ENCODE measurements around the gene SASS6.

Gene SASS6

GRCh38 chr1:100109554-100110066 lies 23.1 kb downstream of the SASS6 start:
- no peak for DNase-seq (ENCODE audit: low spot score)

DNA sequence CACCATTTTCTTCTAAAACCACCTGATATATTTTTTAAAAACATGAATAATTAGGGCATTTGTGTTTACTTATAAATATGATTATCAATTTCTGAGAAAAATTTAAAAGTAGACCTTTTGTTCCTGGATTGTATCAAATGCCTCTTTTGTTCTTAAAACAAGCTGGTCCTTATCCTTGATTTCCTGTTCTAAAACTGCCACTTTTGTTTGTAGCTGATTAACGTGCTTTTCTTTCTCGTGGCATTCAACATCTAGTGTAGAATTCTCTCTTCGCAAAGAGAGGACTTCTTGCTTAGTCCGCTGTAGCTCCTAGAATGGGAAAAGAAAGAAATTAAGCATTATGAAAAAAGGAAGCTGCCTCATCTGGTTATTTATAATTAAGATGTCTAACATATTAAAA lies 25.0 kb downstream of the SASS6 start:
- peak; percentile 4 for DNase-seq (ENCODE audit: low spot score)

DNA sequence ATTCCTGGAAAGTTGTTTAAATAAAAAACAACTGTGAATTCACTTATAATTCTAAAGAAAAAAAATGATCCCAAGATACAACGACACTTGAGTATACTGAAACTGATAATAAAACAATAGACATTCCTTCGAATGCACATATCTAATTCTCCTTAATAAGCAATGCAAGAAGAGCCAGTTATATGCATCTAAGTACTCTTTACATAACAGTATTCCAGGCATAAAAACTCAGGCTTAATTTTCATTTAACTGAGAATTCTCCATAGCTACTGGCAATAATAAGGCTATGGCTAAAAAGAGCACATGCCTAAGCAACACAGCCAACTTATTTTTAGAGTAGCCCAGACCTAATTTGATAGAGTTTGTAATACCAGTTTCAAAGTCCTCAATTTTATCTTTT lies 31.2 kb downstream of the SASS6 start:
- DNase-seq (ENCODE audit: low spot score) = no peak

DNA sequence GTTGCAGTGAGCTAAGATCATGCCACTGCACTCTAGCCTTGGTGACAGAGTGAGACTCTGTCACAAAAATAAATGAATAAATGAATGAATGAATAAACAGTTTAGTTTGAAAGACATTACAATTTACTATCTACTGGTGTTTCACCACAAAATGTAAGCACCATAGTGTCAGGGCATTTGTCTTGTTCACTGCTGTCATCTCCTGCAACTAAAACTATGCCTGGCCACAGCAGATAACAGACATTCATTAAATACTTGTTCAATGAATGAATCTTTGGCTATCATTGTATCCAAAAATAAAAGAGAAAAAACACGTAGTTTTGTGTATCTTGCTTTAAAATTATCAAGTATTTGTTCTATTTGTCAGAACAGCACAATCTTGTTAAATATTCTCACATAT lies 32.5 kb downstream of the SASS6 start:
- DNase-seq (ENCODE audit: low spot score) = no peak

DNA sequence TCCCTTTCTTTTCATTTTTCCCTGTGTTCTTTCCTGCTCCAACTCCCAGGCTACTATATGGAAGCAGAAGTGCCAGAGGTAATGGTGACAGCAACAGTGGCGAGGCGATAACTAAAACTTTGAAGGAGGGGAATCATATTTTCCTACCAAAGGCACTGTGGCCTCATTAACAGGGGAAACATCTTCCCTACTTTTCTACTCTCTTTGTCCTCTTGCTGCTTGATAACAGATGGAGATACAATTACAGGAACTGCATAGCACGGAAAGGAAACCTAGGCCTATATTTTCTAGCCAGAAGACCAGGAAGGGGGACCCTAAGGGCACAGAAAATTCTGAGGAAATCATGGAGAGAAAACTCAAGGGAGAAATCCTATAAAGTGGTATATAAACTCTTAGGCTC lies 42.3 kb downstream of the SASS6 start:
- no peak for DNase-seq (ENCODE audit: low spot score)

GRCh38 chr1:100089082-100089481 lies 43.6 kb downstream of the SASS6 start:
- DNase-seq (ENCODE audit: low spot score) = no peak

DNA sequence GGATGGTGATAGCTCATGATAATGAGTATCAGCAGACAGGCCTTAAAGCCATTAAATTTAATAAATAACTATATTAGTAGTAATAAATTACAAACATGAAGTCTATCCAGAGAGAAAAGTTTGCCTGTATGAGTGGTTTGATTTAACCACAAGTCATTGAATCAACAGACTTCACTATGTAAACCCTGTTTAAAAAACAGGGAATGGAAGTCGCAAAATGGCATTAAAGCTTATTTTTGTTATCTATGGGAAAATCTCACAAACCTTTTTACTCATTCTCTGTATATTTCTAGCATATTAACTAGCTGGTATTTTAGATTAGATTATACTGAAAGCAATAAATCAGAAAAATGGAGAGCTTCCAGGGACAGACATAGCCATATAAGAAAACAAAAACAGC lies 45.3 kb downstream of the SASS6 start:
- no peak for DNase-seq (ENCODE audit: low spot score)

DNA sequence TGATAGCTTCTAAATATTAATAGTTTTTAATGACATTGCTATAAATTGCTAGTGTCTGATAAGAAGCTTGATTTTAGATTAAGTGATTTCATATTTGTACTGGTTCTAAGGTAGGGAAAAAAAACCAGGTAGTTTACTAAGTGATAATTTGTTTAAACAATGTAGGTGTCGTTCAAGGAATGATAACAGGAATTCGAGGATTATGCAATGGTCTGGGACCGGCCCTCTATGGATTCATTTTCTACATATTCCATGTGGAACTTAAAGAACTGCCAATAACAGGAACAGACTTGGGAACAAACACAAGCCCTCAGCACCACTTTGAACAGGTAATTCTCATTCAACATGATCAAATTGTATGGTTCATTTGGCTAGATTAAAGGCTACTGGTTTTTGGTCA lies 52.4 kb downstream of the SASS6 start:
- DNase-seq (ENCODE audit: low spot score) = no peak

DNA sequence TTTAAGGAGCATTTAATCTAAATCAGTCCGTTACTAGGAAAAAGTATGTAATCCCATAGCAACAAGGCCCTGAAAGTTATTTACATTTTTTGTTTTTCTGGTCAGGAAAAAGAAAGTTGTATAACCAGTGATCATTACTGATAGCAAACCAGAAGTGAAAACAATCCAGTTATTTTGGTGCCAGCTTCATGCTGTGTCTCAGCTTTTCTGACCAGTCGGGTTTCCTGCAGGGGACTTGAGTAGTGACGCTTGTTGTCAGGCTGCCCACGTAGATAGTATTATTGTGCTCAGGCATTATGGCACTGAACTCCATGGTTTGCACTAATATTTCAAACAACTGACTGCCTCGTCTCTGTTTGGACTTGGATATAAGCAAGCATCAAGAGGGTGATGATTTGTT lies 55.2 kb downstream of the SASS6 start:
- peak; percentile 37 for DNase-seq (ENCODE audit: low spot score)

GRCh38 chr1:100076744-100077143 lies 56.0 kb downstream of the SASS6 start:
- no peak for DNase-seq (ENCODE audit: low spot score)

DNA sequence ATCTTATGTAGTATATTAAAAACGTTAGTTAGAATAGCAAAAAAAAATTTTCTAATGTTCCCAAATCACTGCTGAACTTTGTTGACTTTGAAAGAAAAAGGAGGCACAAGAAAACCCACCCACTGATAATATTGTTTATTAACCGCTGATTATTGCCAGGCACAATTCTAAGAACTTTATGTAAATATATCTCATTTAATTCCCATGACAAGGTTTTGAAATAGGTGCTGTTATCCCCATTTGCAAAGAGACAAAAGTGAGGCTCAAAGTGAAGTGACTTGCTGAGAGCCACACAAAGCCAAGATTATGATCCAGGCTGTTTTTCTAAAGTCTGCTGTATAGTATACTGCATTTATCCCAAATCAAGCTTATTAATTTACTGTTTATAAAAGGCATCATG lies 56.4 kb downstream of the SASS6 start:
- DNase-seq (ENCODE audit: low spot score) = no peak

DNA sequence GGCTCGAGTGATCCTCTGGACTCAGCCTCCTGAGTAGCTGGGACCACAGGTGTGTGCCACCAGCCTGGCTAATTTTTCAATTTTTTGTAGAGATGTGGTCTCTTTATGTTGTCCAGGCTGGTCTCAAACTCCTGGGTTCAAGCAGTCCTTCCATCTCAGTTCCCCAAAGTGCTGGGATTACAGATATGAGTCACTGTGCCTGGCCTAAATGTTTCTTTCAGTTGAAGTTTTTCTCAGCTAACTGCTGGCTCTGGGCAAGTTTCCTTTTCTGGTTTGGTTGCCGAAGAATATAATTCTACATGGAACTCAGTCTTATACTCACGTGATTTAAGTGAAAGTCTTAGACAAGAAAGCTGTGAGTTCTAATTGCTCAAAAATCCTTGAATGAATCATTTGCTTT lies 57.0 kb downstream of the SASS6 start:
- no peak for DNase-seq (ENCODE audit: low spot score)

DNA sequence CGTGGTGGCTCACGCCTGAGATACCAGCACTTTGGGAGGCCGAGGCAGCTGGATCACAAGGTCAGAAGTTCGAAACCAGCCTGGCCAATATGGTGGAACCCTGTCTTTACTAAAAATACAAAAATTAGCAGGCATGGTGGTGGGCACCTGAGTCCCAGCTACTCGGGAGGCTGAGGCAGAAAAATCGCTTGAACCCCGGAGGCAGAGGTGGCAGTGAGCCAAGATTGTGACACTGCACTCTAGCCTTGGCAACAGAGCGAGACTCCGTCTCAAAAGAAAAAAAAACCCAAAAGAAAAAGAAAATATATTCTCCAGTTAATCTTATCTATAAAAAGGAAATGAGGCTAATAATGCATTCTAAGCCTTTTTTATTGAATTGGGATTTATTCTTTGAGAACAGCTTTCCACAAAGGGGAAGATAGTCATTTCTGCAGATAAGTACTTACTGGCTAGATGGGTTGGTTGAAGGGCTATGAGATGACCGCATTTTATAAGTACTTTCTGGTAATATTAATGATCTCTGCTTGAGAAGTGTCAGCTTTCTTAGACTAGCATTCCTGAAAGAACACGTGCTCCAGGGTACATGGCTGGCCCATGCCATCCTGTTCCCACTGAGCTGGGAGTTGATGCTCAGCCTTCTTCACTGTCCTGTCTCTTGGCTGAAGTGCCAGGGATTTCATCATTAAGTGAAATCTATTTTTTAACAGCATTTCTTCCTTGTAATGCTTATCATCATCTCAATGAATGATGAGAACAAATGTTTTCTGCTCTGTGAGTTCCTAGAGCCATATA lies 57.9 kb downstream of the SASS6 start:
- DNase-seq (ENCODE audit: low spot score) = no peak

DNA sequence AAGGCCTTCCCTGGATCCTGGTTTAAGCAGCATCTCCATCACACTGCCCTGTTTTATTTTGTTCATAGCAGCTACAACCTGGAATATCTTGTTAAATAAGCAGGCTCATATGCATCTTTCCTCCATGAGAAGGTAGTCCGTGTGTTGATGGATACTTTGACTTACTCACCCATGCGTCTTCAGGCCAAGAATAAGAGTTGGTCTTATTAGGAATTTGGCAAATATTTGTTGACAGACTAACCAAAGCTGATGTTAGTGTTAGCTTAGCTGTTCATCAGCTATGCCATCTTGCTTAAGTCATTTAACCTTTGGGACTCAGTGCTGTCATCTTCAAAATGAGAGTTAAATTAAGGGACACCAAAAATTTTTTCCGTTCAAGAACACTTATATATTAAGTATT lies 59.2 kb downstream of the SASS6 start:
- no peak for DNase-seq (ENCODE audit: low spot score)

DNA sequence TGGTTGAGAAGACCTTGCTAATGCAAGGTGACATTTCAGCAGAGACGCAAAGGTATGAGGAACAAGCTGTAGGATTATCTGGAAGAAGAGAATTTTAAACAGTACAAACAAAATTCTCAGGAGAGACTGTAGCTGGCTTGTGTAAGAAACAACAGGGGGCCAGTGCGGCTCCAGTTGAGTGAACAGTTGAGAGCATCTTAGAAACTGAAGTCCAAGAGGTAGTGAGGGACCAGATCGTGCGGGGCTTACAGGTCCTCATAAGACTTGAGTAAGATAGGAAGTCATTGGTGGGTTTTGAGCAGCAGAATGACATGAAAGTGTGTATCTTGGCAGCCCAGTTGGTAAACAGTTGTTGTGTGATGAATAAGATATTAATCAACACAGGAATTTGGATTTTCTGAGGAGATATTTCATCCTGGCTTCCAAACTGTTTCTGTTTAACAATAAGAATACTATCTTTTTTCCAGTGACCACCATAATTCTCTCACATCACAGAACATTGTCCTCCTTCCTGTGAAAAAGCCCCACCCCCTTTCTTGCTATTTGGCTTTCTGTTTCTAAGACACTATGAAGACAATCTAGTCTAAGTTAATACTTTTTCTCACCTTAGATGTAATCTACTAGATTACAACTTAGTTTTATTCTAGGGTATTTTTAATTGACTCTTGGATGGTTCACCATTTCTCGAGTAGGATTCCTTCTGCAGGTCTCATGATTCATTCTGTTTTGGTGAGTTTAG lies 62.4 kb downstream of the SASS6 start:
- DNase-seq (ENCODE audit: low spot score) = no peak

- no peak for DNase-seq (ENCODE audit: low spot score)
Observed at GRCh38 chr1:100065969-100066227, 66.8 kb downstream of the SASS6 start.

GRCh38 chr1:100065183-100065968 lies 67.4 kb downstream of the SASS6 start:
- no peak for DNase-seq (ENCODE audit: low spot score)

DNA sequence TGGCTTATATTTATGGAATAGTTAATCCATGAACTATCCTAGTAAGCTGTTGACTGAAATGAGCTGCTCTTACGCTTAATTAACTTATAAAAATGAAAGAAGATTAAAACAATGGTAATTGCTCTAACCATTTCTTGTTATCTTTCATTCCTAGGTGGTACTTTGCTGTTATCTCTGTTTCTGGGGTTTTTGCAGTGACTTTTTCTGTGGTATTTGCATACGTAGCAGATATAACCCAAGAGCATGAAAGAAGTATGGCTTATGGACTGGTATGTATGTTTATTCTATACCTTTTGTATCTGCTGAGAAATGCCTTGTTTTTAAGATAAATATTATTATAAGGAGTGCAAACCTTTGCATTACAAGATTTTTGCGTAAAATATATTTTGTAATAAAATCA lies 71.0 kb downstream of the SASS6 start:
- no peak for DNase-seq (ENCODE audit: low spot score)

- DNase-seq (ENCODE audit: low spot score) = no peak
Observed at GRCh38 chr1:100053727-100054126, 79.0 kb downstream of the SASS6 start.

DNA sequence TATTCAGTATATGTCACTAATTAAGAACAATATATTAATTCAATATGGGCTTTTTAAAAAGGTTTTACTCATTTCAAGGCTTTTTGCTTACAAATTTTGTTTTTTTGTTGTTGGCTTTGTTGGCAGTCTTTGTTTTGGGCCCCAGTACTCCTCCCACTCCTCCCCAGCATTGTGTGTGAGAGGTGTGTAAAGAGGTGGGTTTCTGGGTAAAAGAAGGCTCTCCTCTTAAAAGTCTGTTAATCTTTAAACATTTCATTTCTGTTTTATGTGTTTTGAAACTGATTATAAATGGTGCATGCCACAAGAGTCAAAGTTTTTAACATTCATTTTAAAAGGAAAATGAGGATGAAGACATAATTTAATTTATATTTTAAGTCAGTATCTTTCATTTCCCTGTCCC lies 79.6 kb downstream of the SASS6 start:
- DNase-seq (ENCODE audit: low spot score) = no peak

GRCh38 chr1:100051893-100052292 lies 80.8 kb downstream of the SASS6 start:
- no peak for DNase-seq (ENCODE audit: low spot score)

GRCh38 chr1:100051401-100051800 lies 81.3 kb downstream of the SASS6 start:
- DNase-seq (ENCODE audit: low spot score) = no peak

DNA sequence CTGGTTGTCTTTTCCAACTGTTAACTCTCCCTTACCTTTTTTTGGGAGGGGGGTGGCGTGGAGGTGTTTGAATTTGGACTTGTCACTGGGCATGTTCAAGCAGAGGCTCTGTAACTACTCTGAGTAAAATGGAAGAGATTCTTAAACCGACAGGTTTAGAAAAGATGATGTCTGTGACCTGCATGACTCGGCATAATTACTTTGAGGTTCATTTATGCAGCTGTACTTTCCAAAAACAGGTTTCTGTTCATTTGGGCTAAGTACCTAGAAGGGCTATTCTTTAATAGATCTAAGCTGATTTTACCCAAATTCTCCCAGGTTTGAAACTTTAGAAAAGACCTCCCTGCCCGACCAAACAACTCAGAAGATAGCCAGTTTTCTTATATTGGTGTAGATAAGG lies 82.6 kb downstream of the SASS6 start:
- no peak for DNase-seq (ENCODE audit: low spot score)
